D341Med (cell line): ENCODE measurements around the gene ANKRD10.

Experiments used
- DNase-seq: peaks from one replicate; pipeline ENCODE4 v3.0.0; 2012; ENCODE audit warnings: low spot score

ANKRD10 gene

DNA sequence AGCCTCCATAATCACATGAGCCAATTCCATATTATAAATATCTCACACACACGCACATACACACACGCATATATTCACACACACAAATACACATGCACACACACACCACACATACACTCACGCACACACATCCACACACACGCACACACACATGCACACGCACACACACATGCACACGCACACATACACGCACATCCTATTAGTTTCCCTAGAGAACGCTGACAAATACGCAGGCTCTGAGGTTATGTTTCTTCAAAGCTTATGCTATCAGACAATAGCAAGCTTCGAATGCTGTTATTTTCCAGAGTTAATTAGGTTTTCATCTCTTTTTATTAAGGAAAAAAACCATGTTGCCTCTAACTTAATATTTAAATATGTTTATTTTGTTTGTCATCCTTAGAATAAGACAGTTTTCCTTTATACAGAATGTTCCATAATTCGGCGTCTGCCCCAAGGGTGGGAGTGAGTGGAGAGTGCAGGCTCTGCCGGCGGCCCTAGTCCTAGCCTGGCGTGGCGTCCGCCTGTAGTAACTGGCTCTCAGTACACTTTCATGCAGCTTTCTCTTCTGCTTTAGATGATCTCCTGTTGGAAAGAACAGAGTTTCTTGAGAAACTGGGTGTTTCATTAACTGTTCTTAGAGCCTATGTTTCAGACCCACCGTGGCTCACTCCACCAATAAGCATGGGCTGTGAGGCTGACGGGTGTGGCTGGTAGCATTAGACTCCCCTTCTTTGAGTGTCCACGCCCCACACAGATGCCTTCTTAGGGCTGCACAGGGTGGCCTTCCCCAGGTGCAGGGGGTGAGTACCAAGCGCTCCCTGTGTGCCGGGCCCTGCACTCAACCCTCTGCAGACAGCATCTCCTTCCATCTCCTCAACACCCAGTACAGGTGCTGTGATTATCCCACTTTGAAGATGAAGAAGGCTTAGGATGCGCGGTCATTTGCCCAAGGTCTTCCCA, 30.4 kb upstream of the ANKRD10 start:
- DNase-seq: no peak

- DNase-seq: no peak
Observed at GRCh38 chr13:110944121-110944967, 29.5 kb upstream of the ANKRD10 start.

- no peak for DNase-seq
Observed at GRCh38 chr13:110942248-110942981, 27.5 kb upstream of the ANKRD10 start.

GRCh38 chr13:110938662-110939421, 24.0 kb upstream of the ANKRD10 start:
- no peak for DNase-seq

GRCh38 chr13:110937511-110938285, 22.8 kb upstream of the ANKRD10 start:
- no peak for DNase-seq

- no peak for DNase-seq
Observed at GRCh38 chr13:110936519-110936918, 21.6 kb upstream of the ANKRD10 start.

DNA sequence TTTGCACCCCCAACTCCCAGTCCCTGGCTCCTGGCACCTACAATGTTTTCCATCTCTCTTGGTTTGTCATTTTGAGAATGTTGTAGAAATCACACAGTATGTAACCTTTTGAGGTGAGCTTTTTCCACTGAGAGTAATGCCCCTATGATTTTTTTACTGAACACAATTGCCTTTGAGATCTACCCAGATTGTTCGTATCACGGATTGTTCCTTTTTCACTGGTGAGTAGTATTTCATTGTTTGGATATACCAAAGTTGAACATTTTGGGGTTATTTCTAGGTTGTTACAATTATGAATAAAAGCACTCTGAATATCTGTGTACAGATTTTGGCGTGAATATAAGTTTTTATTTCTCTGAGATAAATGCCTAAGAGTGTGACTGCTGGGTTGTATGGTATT, 17.7 kb upstream of the ANKRD10 start:
- no peak for DNase-seq

GRCh38 chr13:110929104-110929777, 14.4 kb upstream of the ANKRD10 start:
- no peak for DNase-seq

DNA sequence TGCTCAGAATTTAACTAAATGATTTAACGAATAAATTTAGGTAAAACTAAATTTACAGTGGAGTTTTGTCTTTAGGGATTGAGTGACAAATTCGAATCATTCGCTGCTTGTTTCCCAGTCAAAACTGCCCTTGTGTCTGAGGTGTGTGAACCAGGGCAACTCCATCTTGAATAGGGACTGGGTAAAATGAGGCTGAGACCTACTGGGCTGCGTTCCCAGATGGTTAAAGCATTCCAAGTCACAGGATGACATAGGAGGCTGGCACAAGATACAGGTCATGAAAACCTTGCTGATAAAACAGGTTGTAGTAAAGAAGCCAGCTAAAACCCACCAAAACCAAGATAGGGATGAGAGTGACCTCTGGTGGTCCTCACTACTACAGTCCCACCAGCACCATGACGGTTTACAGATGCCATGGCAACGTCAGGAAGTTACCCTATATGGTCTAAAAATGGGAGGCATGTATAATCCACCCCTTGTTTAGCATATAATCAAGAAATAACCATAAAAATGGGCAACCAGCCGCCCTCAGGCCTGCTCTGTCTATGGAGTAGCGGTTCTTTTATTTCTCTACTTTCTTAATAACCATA, 10.2 kb upstream of the ANKRD10 start:
- DNase-seq: no peak

GRCh38 chr13:110924639-110924934, 9.7 kb upstream of the ANKRD10 start:
- DNase-seq: no peak

GRCh38 chr13:110923777-110924638, 9.1 kb upstream of the ANKRD10 start:
- DNase-seq: no peak

- no peak for DNase-seq
Observed at GRCh38 chr13:110923086-110923485, 8.2 kb upstream of the ANKRD10 start.

DNA sequence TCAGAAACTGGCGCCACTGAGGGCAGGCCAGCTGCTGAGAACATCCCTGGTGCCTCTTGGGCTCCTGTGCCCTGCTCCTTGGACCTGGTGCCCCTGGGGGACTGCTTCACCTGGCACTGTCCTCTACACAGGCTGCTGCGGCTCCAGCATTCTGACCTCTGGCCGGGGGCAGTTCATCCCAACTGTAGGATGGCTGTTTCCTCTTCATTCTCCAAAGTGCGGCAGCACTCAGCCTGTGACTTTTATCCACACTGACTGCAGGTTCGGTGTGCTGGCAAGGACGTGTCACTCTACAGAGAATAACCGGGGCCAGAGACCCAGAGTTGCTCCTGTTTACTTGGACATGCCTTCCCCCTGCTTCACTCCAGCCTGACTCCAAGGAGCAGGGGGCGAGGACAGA, 7.6 kb upstream of the ANKRD10 start:
- no peak for DNase-seq

GRCh38 chr13:110921695-110922094, 6.8 kb upstream of the ANKRD10 start:
- no peak for DNase-seq

DNA sequence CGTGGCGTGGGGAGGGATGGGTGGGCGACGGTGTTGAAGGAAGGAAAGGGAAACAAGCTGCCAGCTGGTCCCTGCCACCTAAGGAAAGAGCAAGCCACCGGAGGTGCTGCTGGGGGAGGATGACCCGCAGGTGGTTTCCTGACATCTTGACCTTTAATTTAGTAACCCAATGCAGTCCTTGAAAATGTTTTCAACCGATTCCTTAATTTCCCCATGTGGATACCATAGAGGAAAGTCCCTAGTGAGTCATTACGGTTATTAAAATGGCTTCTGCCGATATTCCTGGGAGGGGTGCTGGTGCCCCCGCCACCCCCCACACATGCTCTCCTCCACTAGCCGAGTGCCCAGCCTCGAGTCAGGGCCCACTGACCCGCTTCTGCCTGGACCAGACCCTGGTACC, 6.3 kb upstream of the ANKRD10 start:
- no peak for DNase-seq

DNA sequence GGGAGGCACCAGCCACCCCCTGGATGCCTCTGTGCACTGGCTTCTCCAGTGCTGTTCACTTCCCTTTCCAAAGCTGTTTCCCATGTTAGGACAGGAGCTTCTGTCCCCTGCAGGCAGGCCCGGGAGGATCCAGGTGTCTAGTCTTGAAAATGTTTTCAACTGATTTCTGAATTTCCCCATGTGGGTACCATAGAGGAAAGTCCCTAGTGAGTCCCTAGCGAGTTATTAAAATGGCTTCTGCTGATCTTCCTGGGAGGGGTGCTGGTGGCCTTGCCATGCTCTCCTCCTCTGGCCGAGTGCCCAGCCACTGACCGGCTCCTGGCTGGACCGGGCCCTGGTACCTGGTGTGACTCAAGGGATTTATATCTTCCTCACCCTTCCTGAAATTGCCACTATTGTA, 5.2 kb upstream of the ANKRD10 start:
- DNase-seq: no peak

DNA sequence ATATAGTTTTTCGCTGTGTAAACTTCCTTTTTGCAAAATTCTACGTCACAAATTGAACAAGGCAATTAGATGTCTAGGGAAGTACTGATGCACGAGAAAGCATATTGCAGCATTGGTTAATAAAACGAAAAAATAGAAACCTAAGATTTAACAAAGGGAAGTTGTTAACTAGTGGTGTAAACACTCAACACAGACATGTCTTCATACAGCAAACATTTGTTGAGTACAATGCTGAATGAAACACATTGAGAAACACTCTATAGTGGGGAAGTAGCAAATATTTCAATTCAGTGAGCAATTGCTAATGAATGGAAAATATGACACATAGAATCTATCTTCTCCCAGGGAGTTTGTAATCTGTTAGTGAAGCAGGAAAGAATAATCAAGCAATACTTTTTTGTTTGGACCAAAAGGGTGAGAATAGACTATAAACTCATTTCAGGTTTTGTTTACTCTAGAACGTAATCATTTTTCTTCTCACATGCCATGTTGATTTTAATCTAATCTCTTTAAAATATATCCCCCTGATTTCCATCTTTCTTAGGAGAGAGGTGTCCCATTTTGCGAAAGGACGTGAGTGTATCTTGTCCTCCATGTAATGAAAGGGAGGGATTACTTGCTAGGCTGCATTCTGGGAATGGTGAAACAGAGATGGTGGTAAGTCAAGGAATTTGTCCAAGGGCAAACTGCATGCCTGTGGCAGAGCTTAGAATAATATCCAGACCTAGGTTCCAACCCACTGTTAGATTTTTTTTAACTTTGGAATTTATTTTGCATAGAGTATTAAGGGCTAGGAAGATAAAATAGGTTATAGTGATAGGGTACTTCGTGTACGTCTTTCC, 1.7 kb upstream of the ANKRD10 start:
- DNase-seq: no peak

DNA sequence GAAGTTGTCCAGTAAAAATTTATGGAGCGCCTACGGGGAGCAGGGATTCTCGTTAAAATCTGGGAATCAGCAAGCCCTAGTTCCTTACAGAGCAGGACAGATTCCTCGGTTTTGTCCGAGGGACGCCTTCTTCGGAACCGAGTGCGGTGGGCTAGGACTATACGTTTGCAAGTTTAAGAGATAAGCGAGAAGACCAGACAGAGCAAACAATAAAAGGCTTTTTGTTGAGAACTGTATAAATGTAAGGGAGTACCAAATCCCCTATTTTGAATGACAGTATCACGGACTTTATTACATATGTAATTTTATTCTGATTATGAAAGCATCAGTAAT, 971 bp upstream of the ANKRD10 start:
- DNase-seq: no peak
